ENCODE measurements around the gene FAP.

GRCh38 chr2:162245061-162245460 lies 1.8 kb upstream of the FAP start:
- TF ChIP-seq ZNF692 (tag by site-specific recombination; IDR thresholded peaks at IDR 0.05) (no peak), ZNF18 (tag by site-specific recombination; IDR thresholded peaks at IDR 0.05) (no peak), ZNF561 (tag by site-specific recombination; IDR thresholded peaks at IDR 0.05; ENCODE audit: borderline replicate concordance) (no peak), HIC1 (tag by site-specific recombination; IDR thresholded peaks at IDR 0.05) (no peak), OSR2 (tag by site-specific recombination; IDR thresholded peaks at IDR 0.05) (no peak), CTCF (tag by site-specific recombination; IDR thresholded peaks at IDR 0.05) (no peak), ZNF292 (tag by site-specific recombination; IDR thresholded peaks at IDR 0.05; ENCODE audit: borderline replicate concordance, low read depth) (no peak), ATF2 (tag by site-specific recombination; IDR thresholded peaks at IDR 0.05; ENCODE audit: low read depth) (no peak), ZNF660 (tag by site-specific recombination; IDR thresholded peaks at IDR 0.05) (no peak), ZBTB44 (tag by site-specific recombination; IDR thresholded peaks at IDR 0.05) (no peak), ZNF280D (tag by site-specific recombination; IDR thresholded peaks at IDR 0.05) (no peak)

Measured in HEK293 (cell line).